Occipital lobe (tissue), 2 donors: ENCODE data around the gene TK1. TPM values are rescaled to one million over a fixed set of nuclear protein-coding genes. Genes with fewer than 3 reads are reported as not detected.

Experiments used
- small RNA-seq: library from RNA; depleted of rRNA; stranded (forward); fragments of <200 nt; gene quantifications from one replicate; pipeline ENCODE3, GENCODE V24; 2014
- total RNA-seq: library from RNA; depleted of rRNA; stranded (reverse); fragments of >200 nt; gene quantifications from one replicate; pipeline ENCODE4 v1.2.3, GENCODE V29; 2014

TK1 gene
- total RNA-seq, 1 donor from 2014 or later, result 1.6 TPM

Small RNA genes lying within 50 kb of the gene (small RNA-seq; reads per million reads assigned to genes)
- gene AC087645.1, result not detected

Other genes starting within 250 kb of the TK1 start
- gene TNRC6C, start 228.3 kb downstream of the TK1 start, total RNA-seq, result 23.9 TPM
- 2.3 TPM for gene TMC6, start 58.3 kb downstream of the TK1 start, total RNA-seq
- gene TMC8, start 56.3 kb downstream of the TK1 start, total RNA-seq, result 0.94 TPM
- not detected for gene C17orf99, start 40.7 kb downstream of the TK1 start, total RNA-seq
- 11.4 TPM for gene SYNGR2, start 18.5 kb downstream of the TK1 start, total RNA-seq
- 35.4 TPM for gene AFMID, start 310 bp upstream of the TK1 start, total RNA-seq
- 7.3 TPM for gene BIRC5, start 27.2 kb upstream of the TK1 start, total RNA-seq
- gene TMEM235, start 44.6 kb upstream of the TK1 start, total RNA-seq, result not detected
- 8.3 TPM for gene SOCS3, start 173.0 kb upstream of the TK1 start, total RNA-seq
- 39.0 TPM for gene PGS1, start 191.6 kb upstream of the TK1 start, total RNA-seq